Measurements from ENCODE around the gene PIAS4. TPM values are rescaled to one million over a fixed set of nuclear protein-coding genes. Genes with fewer than 3 reads are reported as not detected.
A peak's percentile ranks its signal among the peaks of the same experiment; 100 is the strongest.

The PIAS4 gene
- polyA plus RNA-seq, 3 donors, result 30.7 to 36.6 (median 33.3) TPM

GRCh38 chr19:4014541-4015491 is 7.3 kb downstream of the PIAS4 start:
- DNase-seq (ENCODE audit: extremely low read depth in 1 of 11, low read depth in 9 of 11, low spot score in 4 of 11), result peak in 1 of 11 donors; percentile 31

- peak in 10 of 11 donors; percentile 68 to 85 (median 79) for DNase-seq (ENCODE audit: extremely low read depth in 1 of 11, low read depth in 9 of 11, low spot score in 4 of 11)
Measured at GRCh38 chr19:4015705-4016402, 8.3 kb downstream of the PIAS4 start.

- no peak for DNase-seq (ENCODE audit: extremely low read depth in 1 of 11, low read depth in 9 of 11, low spot score in 4 of 11)
Measured at GRCh38 chr19:4016486-4016885, 8.9 kb downstream of the PIAS4 start.

GRCh38 chr19:4016903-4017638 is 9.5 kb downstream of the PIAS4 start:
- DNase-seq (ENCODE audit: extremely low read depth in 1 of 11, low read depth in 9 of 11, low spot score in 4 of 11), result no peak

GRCh38 chr19:4018140-4018613 is 10.6 kb downstream of the PIAS4 start:
- no peak for DNase-seq (ENCODE audit: extremely low read depth in 1 of 11, low read depth in 9 of 11, low spot score in 4 of 11)

GRCh38 chr19:4018775-4019504 is 11.4 kb downstream of the PIAS4 start:
- no peak for DNase-seq (ENCODE audit: extremely low read depth in 1 of 11, low read depth in 9 of 11, low spot score in 4 of 11)

GRCh38 chr19:4019578-4019977 is 12.0 kb downstream of the PIAS4 start:
- DNase-seq (ENCODE audit: extremely low read depth in 1 of 11, low read depth in 9 of 11, low spot score in 4 of 11), result no peak

GRCh38 chr19:4023600-4024398 is 16.3 kb downstream of the PIAS4 start:
- DNase-seq (ENCODE audit: extremely low read depth in 1 of 11, low read depth in 9 of 11, low spot score in 4 of 11), result no peak

- DNase-seq (ENCODE audit: extremely low read depth in 1 of 11, low read depth in 9 of 11, low spot score in 4 of 11), result no peak
Measured at GRCh38 chr19:4025317-4025716, 17.8 kb downstream of the PIAS4 start.

GRCh38 chr19:4027146-4027545 is 19.6 kb downstream of the PIAS4 start:
- DNase-seq (ENCODE audit: extremely low read depth in 1 of 11, low read depth in 9 of 11, low spot score in 4 of 11), result no peak

- no peak for DNase-seq (ENCODE audit: extremely low read depth in 1 of 11, low read depth in 9 of 11, low spot score in 4 of 11)
Measured at GRCh38 chr19:4028334-4029246, 21.1 kb downstream of the PIAS4 start.

GRCh38 chr19:4029247-4029614 is 21.7 kb downstream of the PIAS4 start:
- DNase-seq (ENCODE audit: extremely low read depth in 1 of 11, low read depth in 9 of 11, low spot score in 4 of 11), result no peak

GRCh38 chr19:4030552-4030951 is 23.0 kb downstream of the PIAS4 start:
- no peak for DNase-seq (ENCODE audit: extremely low read depth in 1 of 11, low read depth in 9 of 11, low spot score in 4 of 11)

- DNase-seq (ENCODE audit: extremely low read depth in 1 of 11, low read depth in 9 of 11, low spot score in 4 of 11), result no peak
Measured at GRCh38 chr19:4030981-4031380, 23.4 kb downstream of the PIAS4 start.

- no peak for DNase-seq (ENCODE audit: extremely low read depth in 1 of 11, low read depth in 9 of 11, low spot score in 4 of 11)
Measured at GRCh38 chr19:4031420-4031819, 23.9 kb downstream of the PIAS4 start.

- DNase-seq (ENCODE audit: extremely low read depth in 1 of 11, low read depth in 9 of 11, low spot score in 4 of 11), result no peak
Measured at GRCh38 chr19:4032436-4032835, 24.9 kb downstream of the PIAS4 start.
